GM19467 (cell line): ENCODE measurements around the gene MRO.
A peak's percentile ranks its signal among the peaks of the same experiment; 100 is the strongest.
"Not testable (repeated sequence)": the region's sequence is repeated elsewhere in the genome, so short reads cannot be mapped to it uniquely, and the experiment has no call there.

ENCODE experiments used
- ATAC-seq: cut with Tn5 transposase; IDR thresholded peaks from one replicate; pipeline ENCODE4 v1.9.1; 2021; ENCODE audit warnings: mild to moderate bottlenecking, moderate library complexity; ENCODE audit not compliant: unreplicated experiment

Gene MRO

GRCh38 chr18:50819728-50820378 lies at the start of gene MRO:
MRO (minus strand) TSS chr18:50820016; CDS start chr18:50809400, 10,616 bp downstream.
- ATAC-seq: peak; percentile 92

- no peak for ATAC-seq
Measured at GRCh38 chr18:50869150-50869549, 49.3 kb upstream of the MRO start.

- ATAC-seq: no peak
Measured at GRCh38 chr18:50866765-50867164, 46.9 kb upstream of the MRO start.

GRCh38 chr18:50863840-50864375 lies 44.1 kb upstream of the MRO start:
- ATAC-seq: no peak

GRCh38 chr18:50862401-50862800 lies 42.6 kb upstream of the MRO start:
- ATAC-seq: no peak

- no peak for ATAC-seq
Measured at GRCh38 chr18:50861617-50862016, 41.8 kb upstream of the MRO start.

- ATAC-seq: no peak
Measured at GRCh38 chr18:50859793-50860555, 40.2 kb upstream of the MRO start.

GRCh38 chr18:50857694-50858093 lies 37.9 kb upstream of the MRO start:
- ATAC-seq: no peak

- not testable (repeated sequence) for ATAC-seq
Measured at GRCh38 chr18:50857166-50857565, 37.4 kb upstream of the MRO start.

GRCh38 chr18:50855976-50856757 lies 36.4 kb upstream of the MRO start:
- no peak for ATAC-seq

GRCh38 chr18:50853863-50854271 lies 34.1 kb upstream of the MRO start:
- ATAC-seq: no peak

- no peak for ATAC-seq
Measured at GRCh38 chr18:50850307-50851065, 30.7 kb upstream of the MRO start.

GRCh38 chr18:50849419-50849821 lies 29.6 kb upstream of the MRO start:
- ATAC-seq: no peak

- ATAC-seq: no peak
Measured at GRCh38 chr18:50848991-50849390, 29.2 kb upstream of the MRO start.

- ATAC-seq: no peak
Measured at GRCh38 chr18:50848061-50848551, 28.3 kb upstream of the MRO start.

GRCh38 chr18:50847192-50847591 lies 27.4 kb upstream of the MRO start:
- ATAC-seq: no peak

GRCh38 chr18:50844960-50845359 lies 25.1 kb upstream of the MRO start:
- no peak for ATAC-seq

- ATAC-seq: no peak
Measured at GRCh38 chr18:50844554-50844953, 24.7 kb upstream of the MRO start.

- ATAC-seq: no peak
Measured at GRCh38 chr18:50842846-50843245, 23.0 kb upstream of the MRO start.

GRCh38 chr18:50839996-50840395 lies 20.2 kb upstream of the MRO start:
- no peak for ATAC-seq

GRCh38 chr18:50839341-50839740 lies 19.5 kb upstream of the MRO start:
- ATAC-seq: no peak
